Panc1 (cell line): ENCODE results near the gene IGLL5. TPM values are rescaled to one million over a fixed set of nuclear protein-coding genes. Genes with fewer than 3 reads are reported as not detected.

ENCODE experiments used
- ATAC-seq: fragments of 200-7000 bp; cut with Tn5 transposase; 2 replicates; pipeline ENCODE4 v1.9.1; 2020; ENCODE audit warnings: mild to moderate bottlenecking, moderate library complexity
- BruUV-seq: library from RNA; stranded (reverse); fragments of 400-500 nt; replicated peaks from 2 replicates; lab custom pipeline; 2021; lab: Mats Ljungman, UMichigan
- CTCF ChIA-PET: fragments of 300-600 bp; sonication (Branson Sonifier 250); formaldehyde crosslinking; loops from one replicate; lab custom pipeline; 2022; ENCODE audit warnings: antibody characterized with exemption; lab: Charles Lee
- POLR2A ChIA-PET: fragments of 300-600 bp; sonication (Branson Sonifier 250); formaldehyde crosslinking; loops from one replicate; lab custom pipeline; 2022; ENCODE audit warnings: antibody characterized with exemption; lab: Charles Lee
- DNase-seq: peaks from one replicate; pipeline ENCODE4 v3.0.0-alpha.2; 2010; ENCODE audit warnings: low read depth, low spot score
- H3K27ac ChIP-seq: 2 replicates; pipeline ENCODE4 v1.5.1; 2011; ENCODE audit warnings: mild to moderate bottlenecking, low read length, inconsistent platforms
- H3K27me3 ChIP-seq: fragments of 200-500 bp; sonication (Bioruptor generic); 2 replicates; pipeline ENCODE4 v1.6.0; 2014; ENCODE audit warnings: low read length, inconsistent platforms; ENCODE audit not compliant: control insufficient read depth, insufficient read depth
- H3K36me3 ChIP-seq: fragments of 200-500 bp; sonication (Bioruptor generic); 2 replicates; pipeline ENCODE4 v1.5.1; 2014; ENCODE audit warnings: inconsistent platforms, mild to moderate bottlenecking, low read length, moderate library complexity; ENCODE audit not compliant: control insufficient read depth, insufficient read depth
- H3K4me1 ChIP-seq: 2 replicates; pipeline ENCODE4 v1.5.1; 2011; ENCODE audit warnings: inconsistent platforms, mild to moderate bottlenecking, low read length, moderate library complexity; ENCODE audit not compliant: control insufficient read depth, insufficient read depth
- H3K4me3 ChIP-seq, 2 experiments: 2 replicates each; pipeline ENCODE4 v1.5.1; 2011 to 2012; ENCODE audit warnings: low read depth in 2 of 2, low read length in 2 of 2, mild to moderate bottlenecking in 2 of 2, inconsistent platforms in 1 of 2, moderate library complexity in 1 of 2
- H3K9me3 ChIP-seq: fragments of 200-500 bp; sonication (Bioruptor generic); 2 replicates; pipeline ENCODE4 v1.5.1; 2014; ENCODE audit warnings: low read depth, mild to moderate bottlenecking, inconsistent platforms, low read length, moderate library complexity; ENCODE audit not compliant: control insufficient read depth, insufficient read depth
- CTCF ChIP-seq: fragments of 450-650 bp; IDR thresholded peaks from 2 replicates; pipeline ENCODE4 v1.5.1; 2017; ENCODE audit warnings: mild to moderate bottlenecking
- POLR2AphosphoS5 ChIP-seq: IDR thresholded peaks from 2 replicates; pipeline ENCODE4 v1.6.1; 2012; ENCODE audit warnings: mild to moderate bottlenecking, low read depth, low read length, moderate library complexity
- REST ChIP-seq, 2 experiments: IDR thresholded peaks; 2 replicates each; pipeline ENCODE4 v1.6.1; 2011 to 2012; ENCODE audit warnings: low read depth in 2 of 2, control low read depth in 1 of 2, low read length in 1 of 2, mild to moderate bottlenecking in 1 of 2, moderate library complexity in 1 of 2; ENCODE audit not compliant: insufficient read depth in 1 of 2
- SIN3A ChIP-seq: IDR thresholded peaks from 2 replicates; pipeline ENCODE4 v1.6.1; 2012; ENCODE audit warnings: low read depth, mild to moderate bottlenecking, low read length, moderate library complexity, borderline replicate concordance; ENCODE audit not compliant: insufficient read depth
- TCF7L2 ChIP-seq: IDR thresholded peaks from 2 replicates; pipeline ENCODE4 v1.6.1; 2011; ENCODE audit warnings: mild to moderate bottlenecking, low read depth, low read length, inconsistent platforms
- in situ Hi-C: cut with HindIII; loops from 2 replicates; pipeline ENCODE4 v1.10.0; 2016; ENCODE audit warnings: low sequenced_read_pairs, low pct_unique_long_range_greater_than_20kb
- intact Hi-C: fragments of 100-400 bp; cut with micrococcal nuclease; formaldehyde crosslinking; loops from one replicate; pipeline ENCODE4 v1.10.0; 2022; ENCODE audit not compliant: unreplicated experiment
- total RNA-seq: library from RNA; stranded (reverse); gene quantifications from one replicate; pipeline ENCODE4 v1.2.1, GENCODE V29; 2021; ENCODE audit not compliant: unreplicated experiment

IGLL5 gene
- total RNA-seq, 1 experiment from 2014 or later: not detected

DNA sequence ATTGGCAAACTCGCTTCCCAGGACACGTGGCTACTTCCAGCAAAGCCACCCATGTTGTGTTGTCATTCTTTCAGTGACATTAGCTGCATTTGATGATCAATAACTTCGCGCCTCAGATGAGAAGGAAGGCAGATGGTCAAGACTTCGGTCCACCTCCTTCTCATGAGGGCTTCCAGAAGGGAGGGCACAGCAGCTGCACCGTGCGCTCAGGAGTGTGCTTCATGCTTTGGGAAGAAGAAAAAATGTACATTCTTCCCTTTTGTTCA, 25.3 kb downstream of the IGLL5 start:
- BruUV-seq: no TSS peak
- H3K4me3 ChIP-seq: no peak overlapping the region
- H3K4me1 ChIP-seq: no peaks in the 10 kb centered on the region
- ChIA-PET POLR2A (no interaction called here), CTCF (no interaction called here)
- no peaks in the 10 kb centered on the region; the same call in 1 of the 2 replicates for H3K27me3 ChIP-seq
- H3K27ac ChIP-seq: no peak overlapping the region
- no peaks in the 10 kb centered on the region for H3K36me3 ChIP-seq
- in situ Hi-C loops: no loop called here
- no peaks in the 10 kb centered on the region for H3K9me3 ChIP-seq
- intact Hi-C loops: no loop called here
- ATAC-seq (no peak), DNase-seq (no peak)
- TF ChIP-seq TCF7L2: no peak
- TF ChIP-seq REST (IDR thresholded peaks at IDR 0.05; ENCODE audit: insufficient read depth in 1 of 2, low read depth in 2 of 2, low read length in 1 of 2): no peak
- no peak for TF ChIP-seq POLR2AphosphoS5
- TF ChIP-seq CTCF: no peak
- TF ChIP-seq SIN3A: no peak

DNA sequence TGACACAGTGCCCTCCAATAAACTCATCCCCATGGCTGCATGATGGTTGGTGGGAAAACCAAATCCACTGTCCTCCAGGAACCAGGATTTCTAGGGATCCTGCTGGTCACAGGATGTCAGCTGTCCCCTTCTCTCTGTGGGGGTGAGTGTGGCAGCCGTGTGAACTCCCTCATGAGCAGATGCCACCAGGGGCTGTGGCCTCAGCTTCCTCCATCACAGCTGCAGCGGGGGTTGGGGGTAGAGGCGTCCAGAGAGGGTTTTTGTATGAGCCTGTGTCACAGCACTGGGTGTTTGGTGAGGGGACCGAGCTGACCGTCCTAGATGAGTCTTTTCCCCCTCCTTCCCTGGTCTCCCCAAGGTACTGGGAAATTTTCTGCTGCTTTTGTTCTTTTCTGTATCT, 26.4 kb downstream of the IGLL5 start:
- no peaks in the 10 kb centered on the region for H3K36me3 ChIP-seq
- no peaks in the 10 kb centered on the region; the same call in 1 of the 2 replicates for H3K27me3 ChIP-seq
- in situ Hi-C loops (no loop called here), intact Hi-C loops (no loop called here)
- H3K4me1 ChIP-seq: no peaks in the 10 kb centered on the region
- ChIA-PET CTCF (no interaction called here), POLR2A (no interaction called here)
- no peak overlapping the region for H3K4me3 ChIP-seq
- H3K9me3 ChIP-seq: no peaks in the 10 kb centered on the region
- no peak overlapping the region for H3K27ac ChIP-seq
- no TSS peak for BruUV-seq
- ATAC-seq: no peak
- TF ChIP-seq REST (IDR thresholded peaks at IDR 0.05; ENCODE audit: insufficient read depth in 1 of 2, low read depth in 2 of 2, low read length in 1 of 2) (no peak), SIN3A (no peak), POLR2AphosphoS5 (no peak), CTCF (no peak), TCF7L2 (no peak)
- no peak for DNase-seq
